Hippocampal formation (tissue), 2 donors: ENCODE data around the gene IFNA7.
A peak's percentile ranks its signal among the peaks of the same experiment; 100 is the strongest.
"Not testable (repeated sequence)": the region's sequence is repeated elsewhere in the genome, so short reads cannot be mapped to it uniquely, and the experiment has no call there.

Experiments
- DNase-seq, 2 donors: peaks; one replicate each; lab custom pipeline; 2025; lab: John Stamatoyannopoulos, UW

IFNA7 gene

GRCh38 chr9:21182810-21183736 lies 18.9 kb downstream of the IFNA7 start:
- DNase-seq: peak in 1 of 2 donors; percentile 2

- no peak for DNase-seq
Observed at GRCh38 chr9:21174671-21175070, 27.3 kb downstream of the IFNA7 start.

- no peak for DNase-seq
Observed at GRCh38 chr9:21172156-21172555, 29.8 kb downstream of the IFNA7 start.

GRCh38 chr9:21171351-21171750 lies 30.7 kb downstream of the IFNA7 start:
- no peak for DNase-seq

- DNase-seq: not testable (repeated sequence)
Observed at GRCh38 chr9:21166560-21166959, 35.4 kb downstream of the IFNA7 start, which contains the start of gene IFNA21. Gene IFNA21, minus strand, starts transcription at chr9:21166660. Its CDS starts 48 bp downstream, at chr9:21166612.

- no peak for DNase-seq
Observed at GRCh38 chr9:21165516-21165915, 36.5 kb downstream of the IFNA7 start.

GRCh38 chr9:21160178-21160577 lies 41.8 kb downstream of the IFNA7 start:
- DNase-seq: no peak

GRCh38 chr9:21155501-21155900 lies 46.5 kb downstream of the IFNA7 start:
- DNase-seq: no peak

GRCh38 chr9:21154018-21154608 lies 47.9 kb downstream of the IFNA7 start:
- peak in 1 of 2 donors; percentile 15 for DNase-seq

GRCh38 chr9:21153336-21154017 lies 48.5 kb downstream of the IFNA7 start:
- peak in 1 of 2 donors; percentile 3 for DNase-seq
